ENCODE results near the gene RAVER1. TPM values are rescaled to one million over a fixed set of nuclear protein-coding genes. Genes with fewer than 3 reads are reported as not detected.

RAVER1 gene
- total and polyA plus RNA-seq, 9 of the 15 experiments (the other 6 are each of a cell fraction or from before 2014, with no cell fraction given) = 0.06 to 113 (median 7.0) TPM

- TF ChIP-seq CBFA2T3 (IDR thresholded peaks at IDR 0.05) = no peak
- no peak for TF ChIP-seq ZNF609 (CRISPR knock-in tag; IDR thresholded peaks at IDR 0.05; ENCODE audit: borderline replicate concordance)
- no peak for TF ChIP-seq RBM39 (optimal IDR thresholded peaks at IDR 0.05; ENCODE audit: low read depth, low read length)
- TF ChIP-seq ZNF639 (CRISPR knock-in tag; conservative IDR thresholded peaks at IDR 0.05 in 1 of 2, IDR thresholded peaks at IDR 0.05 in 1 of 2) = peak in 1 of 2 experiments; percentile 6; a peak in 1 of 4 replicates
- no peak for TF ChIP-seq MYBL2 (IDR thresholded peaks at IDR 0.05; ENCODE audit: low read depth)
- TF ChIP-seq MYBL2 (CRISPR knock-in tag; IDR thresholded peaks at IDR 0.05; ENCODE audit: borderline replicate concordance) = no peak
- peak; percentile 82; the same call in 1 of the 2 replicates for TF ChIP-seq CREB3L1 (IDR thresholded peaks at IDR 0.05; ENCODE audit: borderline replicate concordance, low read depth)
- TF ChIP-seq NBN (IDR thresholded peaks at IDR 0.05; ENCODE audit: low read depth) = no peak
- no peak for TF ChIP-seq FOS (IDR thresholded peaks at IDR 0.05; ENCODE audit: extremely low read depth, insufficient read length)
- TF ChIP-seq ZNF175 (CRISPR knock-in tag; IDR thresholded peaks at IDR 0.05; ENCODE audit: low read depth) = no peak
- peak; percentile 64; the same call in 1 of the 2 replicates for TF ChIP-seq ZNF511 (CRISPR knock-in tag; IDR thresholded peaks at IDR 0.05)
- no peak for TF ChIP-seq HDAC6 (IDR thresholded peaks at IDR 0.05; ENCODE audit: low read depth, low read length)
- no peak for TF ChIP-seq ASH1L (IDR thresholded peaks at IDR 0.05; ENCODE audit: borderline replicate concordance, low read depth, partially characterized antibody)
- TF ChIP-seq RBM15 (IDR thresholded peaks at IDR 0.05; ENCODE audit: insufficient read depth, low read length) = no peak
- no peak for TF ChIP-seq MTA2 (IDR thresholded peaks at IDR 0.05; ENCODE audit: low read depth)
- peak; percentile 96 for TF ChIP-seq MAX (CRISPR knock-in tag; IDR thresholded peaks at IDR 0.05)
- no peak for TF ChIP-seq PHB2 (IDR thresholded peaks at IDR 0.05; ENCODE audit: low read depth)
These were observed 44.0 kb downstream of the RAVER1 start (continued) for GRCh38 chr19:10289167-10289835.

Measured in K562 (cell line).